ENCODE measurements around the gene WFDC11. TPM values are rescaled to one million over a fixed set of nuclear protein-coding genes. Genes with fewer than 3 reads are reported as not detected.
A peak's percentile ranks its signal among the peaks of the same experiment; 100 is the strongest.
"Not testable (repeated sequence)": the region's sequence is repeated elsewhere in the genome, so short reads cannot be mapped to it uniquely, and the experiment has no call there.

WFDC11 gene
- total RNA-seq: not detected

DNA sequence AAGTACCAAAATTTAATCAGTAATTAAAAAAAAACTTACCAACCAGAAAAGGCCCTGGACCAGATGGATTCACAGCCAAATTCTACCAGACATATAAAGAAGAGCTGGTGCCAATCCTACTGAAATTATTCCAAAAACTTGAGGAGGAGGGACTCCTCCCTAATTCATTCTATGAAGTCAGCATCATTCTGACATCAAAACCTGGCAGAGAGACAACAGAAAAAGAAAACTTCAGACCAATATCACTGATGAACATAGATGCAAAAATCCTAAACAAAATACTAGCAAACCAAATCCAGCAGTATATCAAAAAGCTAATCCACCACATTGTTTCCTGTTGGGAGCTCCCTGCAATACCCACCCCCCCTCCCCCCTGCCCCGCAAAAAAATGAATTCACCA, at the start of gene WFDC11:
WFDC11 (minus strand) TSS at position 101 of the 400 bp plus-strand sequence. CDS start 19,639 bp downstream, outside the sequence.
- ATAC-seq: no peak

DNA sequence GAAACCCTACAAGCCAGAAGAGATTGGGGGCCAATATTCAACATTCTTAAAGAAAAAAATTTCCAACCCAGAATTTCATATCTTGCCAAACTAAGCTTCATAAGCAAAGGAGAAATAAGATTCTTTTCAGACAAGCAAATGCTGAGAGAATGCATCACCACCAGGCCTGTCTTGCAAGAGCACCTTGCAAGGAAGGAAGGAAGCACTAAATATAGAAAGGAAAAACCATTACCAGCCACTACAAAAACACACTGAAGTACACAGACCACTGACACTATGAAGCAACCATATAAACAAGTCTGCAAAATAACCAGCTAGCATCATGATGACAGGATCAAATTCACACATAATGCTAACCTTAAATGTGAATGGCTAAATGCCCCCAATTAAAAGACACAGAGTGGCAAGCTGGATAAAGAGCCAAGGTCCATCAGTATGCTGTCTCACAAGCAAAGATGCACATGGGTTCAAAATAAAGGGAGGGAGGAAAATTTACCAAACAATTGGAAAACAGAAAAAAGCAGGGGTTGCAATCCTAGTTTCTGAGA, 46.2 kb upstream of the WFDC11 start:
- not testable (repeated sequence) for ATAC-seq

DNA sequence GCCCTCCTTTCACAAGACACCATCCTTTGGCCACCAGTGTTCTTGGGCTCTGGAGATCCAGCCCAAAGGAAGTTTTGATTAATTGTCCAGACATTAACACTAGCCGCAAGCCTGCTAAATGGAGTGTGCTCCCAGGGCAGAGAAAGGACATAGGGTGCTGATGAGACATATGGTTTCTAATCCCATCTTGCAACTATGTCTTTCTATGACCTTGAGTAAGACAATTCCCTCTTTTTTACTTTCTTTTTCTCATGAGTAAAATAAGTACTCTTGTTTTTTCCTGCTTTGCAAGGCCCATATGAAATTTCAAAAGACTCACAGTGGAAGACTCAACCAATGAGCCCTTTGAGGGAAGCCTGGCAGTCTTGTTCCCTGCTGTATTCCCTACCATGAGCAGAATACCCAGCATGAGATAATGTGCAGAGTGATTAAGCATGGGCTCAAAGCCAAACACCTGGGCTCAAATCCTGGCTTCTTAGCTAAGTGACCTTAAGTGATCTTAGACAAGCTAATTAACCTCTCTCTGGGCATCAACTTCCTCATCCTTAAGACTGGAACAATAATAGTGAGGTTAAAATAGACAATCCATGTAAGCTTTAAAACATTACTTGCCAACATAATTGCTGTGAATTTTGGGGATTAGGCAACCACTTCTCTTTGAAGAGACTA, 35.1 kb upstream of the WFDC11 start, which contains the start of gene WFDC10B:
WFDC10B (minus strand) TSS at position 51 of the 669 bp plus-strand sequence. CDS start 19,027 bp downstream, outside the sequence.
- ATAC-seq: no peak

DNA sequence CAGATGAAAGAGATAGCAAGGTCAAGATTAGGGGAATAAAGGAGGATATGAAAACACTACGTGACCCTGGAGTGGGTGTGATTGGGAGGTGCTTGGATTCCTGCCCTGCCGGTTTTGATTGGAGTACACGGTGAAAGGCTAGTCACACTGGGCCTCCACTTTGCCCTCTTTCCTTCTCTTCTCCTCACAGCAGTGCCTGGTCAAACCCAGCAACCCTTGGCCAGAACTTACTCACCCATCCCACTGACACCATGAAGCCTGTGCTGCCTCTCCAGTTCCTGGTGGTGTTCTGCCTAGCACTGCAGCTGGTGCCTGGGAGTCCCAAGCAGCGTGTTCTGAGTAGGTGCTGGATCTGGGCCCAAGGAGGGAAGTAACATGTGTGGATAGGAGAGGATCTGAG, 31.8 kb upstream of the WFDC11 start, which contains the start of gene WFDC13:
WFDC13 (plus strand) TSS at position 166 of the 400 bp plus-strand sequence; CDS start at position 252, 86 bp downstream.
- ATAC-seq: no peak

DNA sequence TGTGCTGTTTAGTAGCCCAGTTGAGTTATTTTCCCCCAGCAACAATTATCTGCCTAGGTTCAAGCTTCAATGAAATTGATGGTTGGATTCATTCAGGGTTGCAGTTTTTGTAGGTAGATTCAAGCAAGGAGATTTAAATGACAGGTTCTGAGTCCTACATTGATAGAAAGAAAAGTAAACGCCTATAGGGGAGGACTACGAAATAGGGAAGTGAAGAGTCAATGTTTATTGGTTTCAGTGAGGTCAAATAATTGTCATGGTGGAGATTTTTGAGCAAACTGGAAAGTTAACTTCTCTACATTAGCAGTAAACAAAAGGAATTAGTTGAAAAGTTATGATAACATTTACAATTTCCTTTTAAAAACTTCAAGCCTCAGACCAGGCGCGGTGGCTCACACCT, 31.1 kb upstream of the WFDC11 start:
- no peak for ATAC-seq

DNA sequence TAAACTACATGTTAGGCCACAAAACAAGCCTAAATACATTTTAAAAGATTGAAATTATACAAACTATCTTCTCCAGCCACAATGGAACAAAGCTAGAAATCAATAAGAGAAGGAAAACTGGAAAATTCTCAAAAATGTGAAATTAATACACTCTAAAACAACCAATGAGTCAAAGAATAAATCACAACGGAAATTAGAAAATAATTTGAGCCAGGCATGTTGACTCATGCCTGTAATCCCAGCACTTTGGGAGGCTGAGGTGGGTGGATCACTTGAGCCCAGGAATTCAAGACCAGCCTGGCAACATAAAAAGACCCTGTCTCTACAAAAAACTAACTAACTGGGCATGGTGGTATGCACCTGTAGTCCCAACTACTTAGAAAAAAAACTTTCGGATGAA, 25.5 kb upstream of the WFDC11 start:
- ATAC-seq: no peak

DNA sequence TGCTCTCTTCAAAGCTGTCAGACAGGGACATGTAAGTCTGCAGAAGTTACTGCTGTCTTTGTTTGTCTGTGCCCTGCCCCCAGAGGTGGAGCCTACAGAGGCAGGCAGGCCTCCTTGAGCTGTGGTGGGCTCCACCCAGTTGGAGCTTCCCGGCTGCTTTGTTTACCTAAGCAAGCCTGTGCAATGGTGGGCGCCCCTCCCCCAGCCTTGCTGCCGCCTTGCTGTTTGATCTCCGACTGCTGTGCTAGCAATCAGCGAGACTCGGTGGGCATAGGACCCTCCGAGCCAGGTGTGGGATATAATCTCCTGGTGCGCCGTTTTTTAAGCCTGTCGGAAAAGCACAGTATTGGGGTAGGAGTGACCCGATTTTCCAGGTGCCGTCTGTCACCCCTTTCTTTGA, 23.3 kb upstream of the WFDC11 start:
- ATAC-seq: not testable (repeated sequence)

DNA sequence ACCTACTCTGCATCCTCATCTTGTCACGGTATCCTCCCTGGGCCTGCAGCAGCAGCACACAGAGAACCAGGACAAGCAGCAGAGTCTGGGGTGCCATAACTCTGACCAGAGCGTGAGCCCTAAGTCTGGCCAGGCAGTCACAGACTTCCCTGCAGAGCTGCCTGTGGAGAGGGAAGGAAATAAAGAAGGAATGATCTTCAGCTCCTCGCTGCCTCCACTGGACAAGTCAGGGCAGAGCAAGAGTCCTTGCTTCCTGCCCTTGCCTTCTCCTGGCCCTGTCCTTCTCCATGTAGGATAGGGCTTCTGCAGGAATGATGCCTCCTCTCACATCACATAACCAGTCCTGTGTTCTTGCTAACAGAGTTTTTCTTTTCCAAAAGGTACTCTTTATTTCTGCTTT, 15.9 kb upstream of the WFDC11 start:
- no peak for ATAC-seq

DNA sequence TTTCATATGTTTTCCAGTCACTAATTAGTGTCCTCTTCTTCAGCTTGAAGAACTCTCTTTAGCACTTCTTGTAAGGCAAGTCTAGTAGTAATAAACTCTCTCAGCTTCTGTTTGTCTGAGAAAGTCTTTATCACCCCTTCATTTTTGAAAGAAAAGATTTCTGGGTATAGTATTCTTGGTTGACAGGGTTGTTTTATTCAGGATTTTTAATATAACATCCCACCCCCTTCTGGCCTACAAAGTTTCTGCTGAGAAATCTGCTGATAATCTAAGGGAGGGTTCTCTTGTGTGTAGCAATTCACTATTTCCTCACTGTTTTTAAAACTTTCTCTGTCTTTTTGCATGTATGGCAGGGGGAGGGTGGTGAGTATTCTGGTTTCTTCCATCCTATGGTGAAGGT, 9.6 kb upstream of the WFDC11 start:
- ATAC-seq: no peak

DNA sequence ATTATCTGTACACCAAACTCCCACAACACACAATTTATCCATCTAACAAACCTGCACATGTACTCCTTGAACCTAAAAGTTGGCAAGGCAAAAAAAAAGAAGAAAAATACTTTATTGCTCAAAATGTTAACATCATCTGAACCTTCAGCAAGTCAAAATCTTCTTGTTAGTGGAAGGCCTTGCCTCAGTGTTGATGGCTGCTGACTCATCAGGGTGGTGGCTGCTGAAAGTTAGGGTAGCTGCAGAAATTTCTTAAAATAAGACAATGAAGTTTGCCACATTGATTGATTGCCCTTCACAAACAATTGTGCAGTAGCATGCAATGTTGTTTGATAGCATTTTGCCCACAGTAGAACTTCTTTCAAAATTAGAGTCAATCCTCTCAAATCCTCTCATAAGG, 2.7 kb upstream of the WFDC11 start:
- no peak for ATAC-seq

DNA sequence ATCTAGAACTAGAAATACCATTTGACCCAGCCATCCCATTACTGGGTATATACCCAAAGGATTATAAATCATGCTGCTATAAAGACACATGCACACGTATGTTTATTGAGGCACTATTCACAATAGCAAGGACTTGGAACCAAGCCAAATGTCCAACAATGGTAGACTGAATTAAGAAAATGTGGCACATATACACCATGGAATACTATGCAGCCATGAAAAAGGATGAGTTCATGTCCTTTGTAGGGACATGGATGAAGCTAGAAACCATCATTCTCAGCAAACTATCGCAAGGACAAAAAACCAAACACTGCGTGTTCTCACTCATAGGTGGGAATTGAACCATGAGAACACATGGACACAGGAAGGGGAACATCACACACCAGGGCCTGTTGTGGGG, 13.0 kb downstream of the WFDC11 start:
- not testable (repeated sequence) for ATAC-seq

DNA sequence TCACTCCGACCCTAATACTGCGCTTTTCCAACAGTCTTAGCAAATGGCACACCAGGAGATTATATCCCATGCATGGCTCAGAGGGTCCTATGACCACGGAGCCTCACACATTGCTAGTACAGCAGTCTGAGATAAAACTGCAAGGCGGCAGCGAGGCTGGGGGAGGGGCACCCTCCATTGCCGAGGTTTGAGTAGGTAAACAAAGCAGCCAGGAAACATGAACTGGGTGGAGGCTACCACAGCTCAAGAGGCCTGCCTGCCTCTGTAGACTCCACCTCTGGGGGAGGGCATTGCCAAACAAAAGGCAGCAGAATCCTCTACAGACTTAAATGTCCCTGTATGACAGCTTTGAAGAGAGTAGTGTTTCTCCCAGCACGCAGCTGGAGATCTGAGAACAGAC, 18.3 kb downstream of the WFDC11 start:
- not testable (repeated sequence) for ATAC-seq

DNA sequence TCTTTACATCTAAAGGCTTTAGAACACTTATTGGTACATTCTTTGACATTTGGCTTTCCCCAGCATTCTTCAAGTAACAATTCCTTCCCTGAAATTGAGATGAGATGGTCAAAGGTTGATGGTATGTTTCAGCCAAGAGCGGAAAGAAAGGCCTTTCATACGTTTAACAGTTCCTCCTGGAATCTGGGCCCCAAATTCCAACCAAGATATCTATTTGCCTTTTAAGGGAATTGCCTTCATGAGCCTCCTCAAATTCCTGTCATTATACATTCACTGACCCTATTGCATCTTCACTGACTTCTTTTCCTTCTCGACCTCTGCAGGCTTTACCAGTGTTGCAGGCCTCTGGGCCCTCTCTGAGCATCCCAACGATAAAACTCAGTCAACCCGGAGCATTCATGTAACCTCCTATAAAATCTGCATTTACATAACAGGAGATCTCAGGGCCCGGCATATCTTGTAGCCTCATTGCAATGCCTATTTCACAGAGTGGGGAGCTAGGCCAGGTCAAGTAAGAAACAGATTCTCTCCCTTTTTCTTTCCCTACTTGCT, 20.7 kb downstream of the WFDC11 start:
- ATAC-seq: no peak

DNA sequence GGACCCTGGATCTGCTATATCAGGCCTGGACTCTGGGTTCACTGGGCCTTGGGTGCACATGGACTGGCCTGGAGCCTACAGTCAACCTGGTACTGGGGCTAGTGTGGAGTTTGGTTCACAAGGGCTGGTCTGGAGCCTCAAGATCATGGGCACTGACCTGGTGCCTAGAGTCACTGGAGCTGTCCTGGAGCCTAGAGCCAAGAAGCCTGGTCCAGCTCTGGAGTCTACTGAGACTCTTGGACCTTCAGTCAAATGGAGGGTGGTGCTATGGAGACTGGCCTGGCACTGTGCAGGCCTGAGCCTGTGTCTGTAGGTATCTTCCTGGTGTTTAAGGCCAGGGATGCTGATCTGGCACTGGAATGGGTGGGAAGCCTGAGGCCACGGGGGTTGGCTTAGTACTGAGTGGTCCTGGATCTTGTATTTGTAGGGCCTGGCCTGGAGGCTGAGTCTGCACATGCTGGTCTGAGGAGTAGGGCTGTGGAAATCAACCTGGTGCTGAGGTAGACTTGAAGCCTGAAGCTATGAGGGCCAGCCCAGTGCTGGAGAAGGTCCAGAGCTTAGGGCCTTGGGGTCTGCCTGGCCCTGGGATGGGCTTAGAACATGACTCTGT, 22.5 kb downstream of the WFDC11 start:
- ATAC-seq: peak; percentile 10

DNA sequence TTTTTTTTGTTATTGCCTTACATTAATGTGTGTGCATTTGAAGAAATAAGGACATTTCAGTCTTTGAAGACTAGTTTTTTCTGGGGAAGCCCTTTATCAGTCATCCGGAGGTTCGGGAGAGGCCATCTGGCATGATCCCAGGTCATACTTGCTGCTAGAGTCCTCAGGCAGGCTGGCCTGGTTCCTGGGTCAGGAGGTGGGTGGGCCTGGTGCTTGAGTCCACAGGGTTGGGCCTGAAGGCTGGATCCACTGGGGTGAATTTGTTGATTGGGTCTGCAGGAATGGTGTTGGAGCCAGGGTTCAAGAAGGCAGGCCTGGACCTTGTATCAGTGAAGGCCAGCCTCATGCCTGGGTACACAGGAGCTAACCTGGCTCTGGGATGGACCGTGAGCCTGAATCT, 23.2 kb downstream of the WFDC11 start:
- ATAC-seq: no peak

DNA sequence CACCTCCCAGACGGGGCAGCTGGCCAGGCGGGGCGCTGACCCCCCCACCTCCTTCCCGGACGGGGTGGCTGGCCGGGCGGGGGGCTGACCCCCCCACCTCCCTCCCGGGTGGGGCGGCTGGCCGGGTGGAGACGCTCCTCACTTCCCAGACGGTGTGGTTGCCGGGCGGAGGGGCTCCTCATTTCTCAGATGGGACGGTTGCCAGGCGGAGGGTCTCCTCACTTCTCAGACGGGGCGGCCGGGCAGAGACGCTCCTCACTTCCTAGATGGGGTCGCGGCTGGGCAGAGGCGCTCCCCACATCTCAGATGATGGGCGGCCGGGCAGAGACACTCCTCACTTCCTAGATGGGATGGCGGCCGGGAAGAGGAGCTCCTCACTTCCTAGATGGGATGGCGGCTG, 24.2 kb downstream of the WFDC11 start:
- not testable (repeated sequence) for ATAC-seq

DNA sequence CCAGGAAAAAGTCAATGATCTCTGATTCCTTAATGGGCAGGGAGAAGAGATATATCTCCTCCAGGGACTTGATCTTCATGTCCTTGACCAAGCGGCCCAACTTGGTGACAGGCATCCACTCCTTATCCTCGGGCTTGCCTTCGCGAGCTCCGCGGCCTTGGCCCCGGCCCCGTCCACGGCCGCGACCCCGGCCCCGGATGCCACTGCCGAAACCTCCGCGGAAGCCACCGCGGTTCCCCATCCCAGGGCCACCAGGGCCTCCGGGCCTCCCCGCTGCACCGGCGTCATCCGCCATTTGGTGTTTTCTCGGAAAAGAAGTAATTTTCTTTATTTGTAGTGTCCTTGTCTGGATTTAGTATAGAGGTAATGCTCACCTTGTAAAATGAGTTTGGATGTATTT, 29.0 kb downstream of the WFDC11 start:
- not testable (repeated sequence) for ATAC-seq

DNA sequence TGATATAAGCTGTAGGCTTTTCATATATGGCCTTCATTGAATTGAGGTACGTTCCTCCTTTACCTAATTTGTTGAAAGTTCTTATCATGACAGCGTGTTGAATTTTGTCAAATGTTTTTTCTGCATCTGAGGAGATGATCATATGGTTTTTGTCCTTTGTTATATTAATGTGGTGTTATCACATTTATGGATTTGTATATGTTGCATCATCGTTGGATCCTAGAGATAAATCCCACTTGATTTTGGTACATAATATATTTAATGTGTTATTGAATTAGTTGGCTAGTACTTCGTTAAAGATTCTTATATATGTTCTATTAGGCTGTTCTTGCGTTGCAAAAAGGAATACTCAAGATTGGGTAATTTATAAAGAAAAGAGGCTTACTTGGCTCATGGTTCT, 30.4 kb downstream of the WFDC11 start:
- no peak for ATAC-seq

DNA sequence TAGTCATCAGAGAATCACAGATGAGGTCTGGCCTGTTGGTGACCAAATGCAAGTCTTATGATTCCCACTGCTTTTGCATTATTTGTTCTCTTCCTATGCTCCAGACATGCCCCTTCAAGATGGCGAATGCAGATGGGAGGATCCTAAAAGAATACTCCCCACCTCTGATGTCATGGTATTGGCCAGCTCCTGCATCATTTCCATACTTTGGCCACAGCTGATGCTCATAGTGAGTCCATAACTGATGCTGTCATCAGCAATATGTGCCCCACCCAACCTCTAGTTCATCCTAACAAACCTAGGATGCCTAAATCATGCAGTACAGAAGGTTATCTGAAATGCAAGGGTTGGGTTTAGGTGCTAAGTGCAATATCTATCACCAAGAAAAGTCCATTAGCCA, 33.5 kb downstream of the WFDC11 start:
- ATAC-seq: no peak

DNA sequence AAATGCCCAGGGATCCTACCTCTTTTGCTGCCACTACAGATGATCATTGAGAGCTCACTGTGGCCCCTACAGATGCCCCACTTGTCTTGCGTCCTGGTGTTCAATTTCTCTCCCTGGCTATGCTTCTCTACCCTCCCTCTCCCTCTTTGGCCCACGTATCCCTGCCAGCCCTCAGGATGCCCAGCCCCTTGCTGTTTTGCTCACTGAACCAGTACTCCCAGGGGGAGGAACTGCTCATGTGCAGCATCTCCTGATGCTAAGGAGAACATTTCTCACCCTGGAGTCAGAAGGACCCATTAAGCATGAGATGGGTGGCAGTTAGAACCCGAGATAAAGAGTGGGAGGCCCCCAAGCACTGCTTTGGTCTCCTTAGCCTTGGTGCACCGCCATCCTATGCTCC, 38.9 kb downstream of the WFDC11 start, which contains the start of gene WFDC9:
WFDC9 (minus strand) TSS at position 101 of the 400 bp plus-strand sequence. CDS start 21,103 bp downstream, outside the sequence.
- ATAC-seq: no peak

DNA sequence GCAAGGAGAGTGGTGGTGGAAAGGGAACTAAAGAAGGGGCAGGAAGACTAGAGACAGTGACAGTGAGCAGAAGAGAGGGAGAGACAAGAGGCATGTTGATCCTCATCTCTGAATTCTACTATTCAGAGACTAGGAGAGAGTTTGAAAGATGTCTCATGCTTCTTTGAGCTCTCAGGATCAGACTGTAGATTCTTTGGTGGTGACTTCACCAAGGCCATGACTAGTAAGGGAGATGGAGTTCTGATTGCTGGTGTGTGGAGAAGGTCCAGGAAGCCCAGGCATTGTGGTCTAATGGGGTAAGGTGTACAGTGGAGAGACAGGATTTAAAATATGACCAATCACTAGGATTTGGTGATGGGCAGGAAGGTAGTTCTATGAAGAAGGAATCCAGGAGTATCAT, 39.7 kb downstream of the WFDC11 start:
- no peak for ATAC-seq

DNA sequence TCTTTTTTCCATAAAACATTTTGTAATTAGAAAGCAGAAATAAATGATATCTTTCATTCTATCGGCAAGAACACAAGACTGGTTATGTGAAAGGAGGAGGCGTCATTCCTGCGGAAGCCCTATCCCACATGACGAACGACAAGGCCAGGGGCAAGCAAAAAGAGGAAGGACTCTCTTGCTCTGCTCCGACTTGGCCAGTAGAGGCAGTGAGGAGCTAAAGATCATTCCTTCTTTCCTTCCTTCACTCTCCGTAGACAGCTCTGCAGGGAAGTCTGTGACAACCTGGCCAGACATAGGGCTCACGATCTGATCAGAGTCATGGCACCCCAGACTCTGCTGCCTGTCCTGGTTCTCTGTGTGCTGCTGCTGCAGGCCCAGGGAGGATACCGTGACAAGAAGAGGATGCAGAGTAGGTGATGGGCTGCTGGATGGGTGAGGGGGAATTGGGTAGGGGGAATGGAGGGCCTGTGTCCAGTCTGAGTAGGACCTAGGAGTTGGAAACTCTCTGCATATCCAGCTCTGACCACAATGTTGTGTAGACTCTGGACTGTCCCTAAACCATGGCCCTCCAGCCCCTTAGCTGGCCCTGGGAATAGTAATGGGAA, 40.4 kb downstream of the WFDC11 start, which contains the start of gene WFDC10A:
WFDC10A (plus strand) TSS at position 244 of the 605 bp plus-strand sequence; CDS start at position 319, 75 bp downstream.
- ATAC-seq: peak; percentile 81

DNA sequence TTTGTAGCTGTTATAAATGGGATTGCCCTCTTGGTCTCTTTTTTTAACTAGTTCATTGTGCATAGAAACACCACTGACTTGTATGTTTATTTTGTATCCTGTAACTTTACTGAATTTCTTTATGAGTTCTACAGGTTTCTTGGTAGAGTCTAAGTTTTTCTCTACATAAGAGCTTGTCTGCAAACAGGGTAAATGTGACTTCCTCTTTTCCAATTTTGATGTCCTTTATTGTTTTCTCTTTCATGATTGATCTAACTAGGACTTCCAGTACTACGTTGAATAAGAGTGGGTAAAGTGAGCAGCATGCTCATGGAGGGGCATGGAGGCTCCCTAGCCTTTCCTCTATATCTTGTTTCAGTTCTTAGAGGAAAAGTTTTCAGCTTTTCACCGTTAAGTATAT, 43.5 kb downstream of the WFDC11 start:
- ATAC-seq: no peak
